Karpas-422 (cell line): Measurements from ENCODE around the gene CELF4. TPM values are rescaled to one million over a fixed set of nuclear protein-coding genes. Genes with fewer than 3 reads are reported as not detected.

Experiments used
- DNase-seq: peaks from one replicate; pipeline ENCODE4 v3.0.0-alpha.2; 2015
- H2AFZ ChIP-seq: fragments of 200-600 bp; sonication (generic); 2 replicates; pipeline ENCODE4 v1.6.1; 2014; ENCODE audit warnings: antibody characterized with exemption, low read length, mixed read lengths
- H3K27ac ChIP-seq: fragments of 200-600 bp; sonication (generic); 2 replicates; pipeline ENCODE4 v1.5.1; 2014; ENCODE audit warnings: mild to moderate bottlenecking, low read length, moderate library complexity
- H3K27me3 ChIP-seq: fragments of 200-600 bp; sonication (generic); 2 replicates; pipeline ENCODE4 v1.6.1; 2014; ENCODE audit warnings: low read length, mixed read lengths
- H3K36me3 ChIP-seq: fragments of 200-600 bp; sonication (generic); 2 replicates; pipeline ENCODE4 v1.6.1; 2014; ENCODE audit warnings: low read length, mixed read lengths; ENCODE audit not compliant: insufficient read depth
- H3K4me1 ChIP-seq: fragments of 200-600 bp; sonication (generic); 2 replicates; pipeline ENCODE4 v1.6.1; 2014; ENCODE audit warnings: mild to moderate bottlenecking, low read length, mixed read lengths
- H3K4me2 ChIP-seq: fragments of 200-600 bp; sonication (generic); 2 replicates; pipeline ENCODE4 v1.6.1; 2014; ENCODE audit warnings: low read length, low read depth, mild to moderate bottlenecking; ENCODE audit not compliant: poor library complexity, severe bottlenecking
- H3K4me3 ChIP-seq: fragments of 200-600 bp; sonication (generic); 2 replicates; pipeline ENCODE4 v1.5.1; 2014; ENCODE audit warnings: mild to moderate bottlenecking, antibody characterized with exemption, low read length, mixed read lengths
- H3K79me2 ChIP-seq: fragments of 200-600 bp; sonication (generic); 2 replicates; pipeline ENCODE4 v1.6.1; 2014; ENCODE audit warnings: mild to moderate bottlenecking, low read length, mixed read lengths
- H3K9ac ChIP-seq: fragments of 200-600 bp; sonication (generic); 2 replicates; pipeline ENCODE4 v1.6.0; 2014; ENCODE audit warnings: low read length
- H3K9me2 ChIP-seq: fragments of 200-600 bp; sonication (generic), shearing (Covaris generic); replicated peaks from 2 replicates; pipeline ENCODE4 v1.6.0; 2014; ENCODE audit warnings: mild to moderate bottlenecking, low read length, moderate library complexity; ENCODE audit not compliant: insufficient read depth
- H3K9me3 ChIP-seq: fragments of 300-700, 200-600 bp; sonication (generic); 2 replicates; pipeline ENCODE4 v1.6.1; 2014; ENCODE audit warnings: low read length, mixed read lengths
- H4K20me1 ChIP-seq: fragments of 200-600 bp; sonication (generic); 2 replicates; pipeline ENCODE4 v1.6.1; 2014; ENCODE audit warnings: mild to moderate bottlenecking, antibody characterized with exemption, low read length, low read depth; ENCODE audit not compliant: insufficient read depth
- total RNA-seq: library from RNA; depleted of rRNA; stranded (reverse); fragments of >200 nt; shearing (Covaris generic); gene quantifications from 2 replicates; pipeline ENCODE4 v1.2.3, GENCODE V29; 2014; ENCODE audit warnings: low replicate concordance

The CELF4 gene
- total RNA-seq, 1 experiment from 2014 or later = not detected

DNA sequence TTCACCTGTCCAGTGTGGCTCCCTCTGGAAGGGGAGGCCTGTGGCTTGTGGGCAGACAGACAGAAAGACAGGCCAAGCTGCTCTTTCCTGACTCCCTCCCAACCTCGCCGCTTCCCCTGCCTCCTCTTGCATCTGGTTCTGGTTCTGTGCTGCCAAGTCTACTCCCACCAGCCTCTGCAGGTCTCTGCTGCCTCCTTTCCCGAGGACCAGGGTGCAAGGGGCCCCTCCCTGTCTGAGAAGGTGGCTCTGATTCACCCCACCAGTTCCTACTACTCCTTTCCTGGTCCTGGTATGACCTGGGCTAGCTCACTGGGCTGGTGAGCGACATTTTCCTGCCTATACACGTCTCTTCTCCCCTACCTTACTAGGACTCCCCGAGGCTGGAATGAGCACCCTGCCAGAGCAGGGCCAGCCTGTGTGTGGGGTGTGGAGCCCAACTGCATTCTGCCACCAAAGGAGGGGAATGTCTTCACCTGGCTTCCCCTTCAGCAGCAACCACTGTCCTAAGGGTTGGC is 238.5 kb downstream of the CELF4 start:
- H3K79me2 ChIP-seq = no peaks in the 10 kb centered on the region
- no peaks in the 10 kb centered on the region for H3K27me3 ChIP-seq
- no peak for DNase-seq
- H3K4me2 ChIP-seq = no peak overlapping the region
- no peaks in the 10 kb centered on the region for H3K9me2 ChIP-seq
- no peak overlapping the region for H3K4me3 ChIP-seq
- no peak overlapping the region for H3K27ac ChIP-seq
- H4K20me1 ChIP-seq = no peaks in the 10 kb centered on the region
- no peaks in the 10 kb centered on the region for H3K4me1 ChIP-seq
- no peak overlapping the region for H2AFZ ChIP-seq
- H3K9me3 ChIP-seq = no peaks in the 10 kb centered on the region
- no peak overlapping the region for H3K9ac ChIP-seq
- H3K36me3 ChIP-seq = no peaks in the 10 kb centered on the region

DNA sequence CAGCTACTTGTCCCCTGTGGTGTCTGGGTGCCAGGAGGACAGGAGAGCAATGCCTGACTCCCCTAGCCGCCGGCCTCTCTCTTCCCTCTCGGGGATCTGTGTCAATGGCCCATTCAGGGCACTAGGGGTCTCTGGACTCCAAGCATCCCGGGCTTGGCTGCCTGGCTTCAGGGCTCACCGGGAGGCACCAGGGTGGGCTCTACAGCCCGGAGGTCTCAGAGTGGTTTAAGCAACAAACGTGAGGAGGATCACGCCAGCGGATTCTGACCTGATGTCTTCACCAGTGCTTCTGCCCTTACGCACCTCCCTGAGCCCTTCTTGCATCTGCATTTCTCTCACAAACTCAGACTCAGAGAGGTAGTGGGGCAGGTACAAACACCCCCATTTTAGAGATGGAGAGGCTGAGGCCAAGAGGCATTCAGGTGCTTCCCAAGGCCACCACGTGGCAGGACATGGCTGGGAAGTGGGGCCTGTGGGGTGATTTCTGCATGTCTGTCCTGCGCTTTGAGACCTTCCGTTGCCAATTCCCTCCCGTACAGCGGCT is 243.0 kb downstream of the CELF4 start:
- Histone ChIP-seq H2AFZ (no peak overlapping the region), H4K20me1 (no peaks in the 10 kb centered on the region), H3K27me3 (no peaks in the 10 kb centered on the region), H3K4me2 (no peak overlapping the region), H3K36me3 (no peaks in the 10 kb centered on the region), H3K79me2 (no peaks in the 10 kb centered on the region), H3K27ac (no peak overlapping the region), H3K9ac (no peak overlapping the region), H3K9me2 (no peaks in the 10 kb centered on the region), H3K4me1 (no peaks in the 10 kb centered on the region), H3K9me3 (no peaks in the 10 kb centered on the region), H3K4me3 (no peak overlapping the region)
- DNase-seq = peak; percentile 81

DNA sequence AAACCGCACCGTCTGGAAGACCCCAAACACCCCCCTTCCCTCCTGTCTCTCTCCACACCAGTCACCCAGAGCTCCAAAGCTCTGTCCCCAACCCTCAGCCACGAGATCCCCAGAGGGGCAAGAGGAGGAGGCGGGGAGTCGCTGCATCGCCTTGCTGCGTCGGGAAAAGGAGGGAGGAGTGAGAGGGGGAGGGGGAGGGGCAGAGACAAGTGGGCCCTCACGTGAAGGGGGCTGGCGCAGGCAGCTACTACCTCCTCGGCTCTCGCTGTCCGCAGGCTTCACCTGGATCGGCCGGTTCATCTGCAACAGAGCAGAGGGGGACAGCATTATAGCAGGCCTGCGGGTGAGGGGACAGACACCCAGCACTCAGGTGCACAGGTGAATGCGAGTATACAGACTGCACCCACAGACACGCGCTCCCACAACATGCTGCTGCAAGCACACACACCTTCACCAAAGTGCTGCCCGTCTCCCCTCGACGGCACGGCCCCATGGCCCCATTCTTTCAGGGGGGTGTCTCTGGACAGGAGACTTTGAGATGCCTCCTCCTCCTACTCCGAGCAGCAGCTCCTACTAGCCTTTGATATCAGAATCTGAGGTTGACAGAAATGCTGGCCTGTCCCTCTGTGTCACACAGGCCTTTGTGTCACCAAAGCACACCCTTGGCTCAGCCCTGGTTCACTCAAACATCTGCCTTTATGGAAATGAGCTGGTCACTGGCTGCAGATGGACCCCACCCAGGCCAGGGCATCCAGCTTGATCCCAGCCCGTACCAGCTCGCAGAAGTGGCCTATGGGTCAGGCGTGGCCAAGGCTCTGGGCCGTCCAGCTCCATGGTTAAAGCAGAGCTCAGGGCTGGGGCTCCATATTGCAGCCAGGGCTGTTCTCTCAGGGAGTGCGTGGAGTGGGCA is 243.8 kb downstream of the CELF4 start:
- no peak overlapping the region for H2AFZ ChIP-seq
- no peak for DNase-seq
- no peak overlapping the region for H3K4me2 ChIP-seq
- H3K27ac ChIP-seq = no peak overlapping the region
- no peaks in the 10 kb centered on the region for H3K4me1 ChIP-seq
- H3K4me3 ChIP-seq = no peak overlapping the region
- H3K79me2 ChIP-seq = no peaks in the 10 kb centered on the region
- H3K36me3 ChIP-seq = no peaks in the 10 kb centered on the region
- no peak overlapping the region for H3K9ac ChIP-seq
- H3K9me3 ChIP-seq = no peaks in the 10 kb centered on the region
- H3K9me2 ChIP-seq = no peaks in the 10 kb centered on the region
- H3K27me3 ChIP-seq = no peaks in the 10 kb centered on the region
- H4K20me1 ChIP-seq = no peaks in the 10 kb centered on the region

DNA sequence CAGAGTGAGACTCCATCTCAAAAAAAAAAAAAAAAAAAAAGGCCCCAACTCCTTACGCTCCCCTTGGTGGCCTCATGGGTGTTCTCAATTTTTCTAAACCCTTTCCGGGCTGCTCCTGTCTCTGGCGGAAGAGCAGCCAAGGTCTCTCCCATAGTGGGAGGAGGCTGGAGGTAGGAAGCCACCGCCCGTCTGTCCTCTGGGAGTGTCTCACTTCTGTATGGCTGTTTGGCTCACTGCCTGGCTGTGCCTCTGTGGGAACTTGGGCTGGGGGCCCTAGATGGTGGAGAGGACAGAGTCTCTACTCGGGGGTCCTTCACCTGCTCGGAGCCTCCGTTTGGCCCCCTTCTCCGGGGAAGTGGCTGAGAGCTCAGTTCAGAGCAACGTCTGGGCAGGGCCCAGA is 245.3 kb downstream of the CELF4 start:
- no peaks in the 10 kb centered on the region for H3K4me1 ChIP-seq
- no peak overlapping the region for H3K4me3 ChIP-seq
- H2AFZ ChIP-seq = no peak overlapping the region
- H3K9ac ChIP-seq = no peak overlapping the region
- no peaks in the 10 kb centered on the region for H3K9me3 ChIP-seq
- H3K36me3 ChIP-seq = no peaks in the 10 kb centered on the region
- no peak for DNase-seq
- H3K4me2 ChIP-seq = no peak overlapping the region
- no peaks in the 10 kb centered on the region for H3K79me2 ChIP-seq
- H3K27me3 ChIP-seq = no peaks in the 10 kb centered on the region
- no peak overlapping the region for H3K27ac ChIP-seq
- no peaks in the 10 kb centered on the region for H3K9me2 ChIP-seq
- no peaks in the 10 kb centered on the region for H4K20me1 ChIP-seq

DNA sequence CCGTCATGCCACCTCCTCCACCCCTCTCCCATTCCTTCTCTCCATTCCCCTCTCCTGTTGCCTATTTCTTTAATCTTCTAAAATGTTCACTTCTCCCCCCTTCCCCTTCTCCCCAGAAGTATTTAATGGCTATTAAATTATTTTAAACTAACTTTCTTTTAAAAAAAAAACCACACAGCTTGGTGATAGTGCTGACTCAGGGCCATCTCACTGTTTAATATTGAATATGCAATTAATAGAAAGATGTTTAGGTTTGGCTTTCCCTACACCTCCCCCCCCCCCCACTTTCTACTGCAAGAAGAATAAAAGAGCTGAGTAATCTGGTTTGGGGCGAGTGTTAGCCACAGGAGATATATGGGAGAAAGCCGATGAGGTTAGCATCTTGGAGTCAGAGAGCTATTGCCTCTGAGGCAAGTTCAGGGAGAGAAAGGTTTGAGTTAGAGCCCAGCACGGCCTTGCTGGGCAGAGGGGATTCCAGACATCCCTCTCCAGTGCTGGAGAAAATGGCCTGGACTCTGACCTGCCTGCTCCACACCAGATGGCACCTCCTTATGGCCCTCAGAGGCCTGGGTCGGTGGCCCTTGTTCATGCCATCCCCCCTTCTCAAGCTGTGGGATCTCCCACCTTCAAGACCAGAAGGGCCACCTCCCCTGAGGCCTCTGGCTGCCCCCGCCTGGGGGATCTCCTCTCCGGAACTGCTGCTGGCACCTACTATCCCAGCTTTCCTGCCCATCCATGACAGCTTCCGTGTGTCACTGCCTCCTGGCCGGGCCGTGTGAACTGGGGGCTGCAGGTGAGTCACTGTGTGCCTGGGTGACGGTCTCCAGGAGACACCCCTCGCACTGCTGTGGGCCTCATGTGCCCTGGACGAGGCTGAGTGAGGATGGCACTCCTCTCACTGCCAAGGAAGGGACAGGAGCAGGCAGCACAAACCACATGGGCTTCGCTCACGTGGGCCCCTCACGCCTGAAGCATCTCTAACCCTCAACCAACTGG is 246.9 kb downstream of the CELF4 start:
- no peak overlapping the region for H3K4me3 ChIP-seq
- DNase-seq = no peak
- no peak overlapping the region for H3K9ac ChIP-seq
- no peak overlapping the region for H3K27ac ChIP-seq
- H3K4me2 ChIP-seq = no peak overlapping the region
- H3K9me3 ChIP-seq = no peaks in the 10 kb centered on the region
- H3K27me3 ChIP-seq = no peaks in the 10 kb centered on the region
- H2AFZ ChIP-seq = no peak overlapping the region
- H3K79me2 ChIP-seq = no peaks in the 10 kb centered on the region
- H3K9me2 ChIP-seq = no peaks in the 10 kb centered on the region
- no peaks in the 10 kb centered on the region for H3K36me3 ChIP-seq
- H4K20me1 ChIP-seq = no peaks in the 10 kb centered on the region
- H3K4me1 ChIP-seq = no peaks in the 10 kb centered on the region

DNA sequence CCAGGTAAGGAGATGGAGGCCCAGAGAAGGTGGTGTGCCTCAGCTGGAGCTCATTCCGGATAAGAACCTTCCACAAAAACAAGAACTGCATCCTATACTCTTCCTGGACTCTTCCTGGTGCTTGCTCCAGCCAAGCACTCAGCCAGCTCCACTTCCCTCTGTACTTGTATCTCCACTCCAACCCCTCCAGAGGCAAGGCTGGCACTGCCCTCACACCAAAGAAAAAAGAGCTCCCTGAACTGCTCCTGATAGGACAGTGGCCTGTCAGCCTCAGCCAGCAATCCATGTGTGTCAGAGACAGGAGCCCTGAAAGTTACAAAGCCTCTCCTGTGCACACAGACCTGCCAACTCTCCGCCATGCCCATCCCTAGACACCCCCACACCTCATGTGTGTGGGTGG is 248.1 kb downstream of the CELF4 start:
- H3K36me3 ChIP-seq = no peaks in the 10 kb centered on the region
- H3K9me2 ChIP-seq = no peaks in the 10 kb centered on the region
- H2AFZ ChIP-seq = no peak overlapping the region

DNA sequence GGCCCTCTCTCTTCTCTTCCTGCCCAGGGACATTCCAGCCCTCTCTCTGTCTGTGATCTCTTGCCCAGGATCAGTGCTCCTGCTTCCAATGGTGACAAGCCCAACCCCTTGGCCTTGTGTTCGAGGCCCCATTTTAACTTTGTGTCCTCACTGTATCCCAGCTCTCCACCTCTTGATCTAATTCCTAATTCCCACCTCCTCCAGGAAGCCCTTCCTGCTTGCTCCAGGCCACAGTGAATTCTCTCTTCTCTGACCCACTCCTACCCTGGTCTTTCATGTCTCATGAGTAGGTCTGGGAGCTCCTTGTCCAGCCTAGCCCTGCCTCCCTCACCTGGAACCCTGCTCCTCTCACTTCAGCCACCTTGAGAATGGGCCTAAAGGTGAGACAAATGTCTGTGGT is 249.1 kb downstream of the CELF4 start:
- no peaks in the 10 kb centered on the region for H4K20me1 ChIP-seq
- no peaks in the 10 kb centered on the region for H3K4me1 ChIP-seq
- H3K79me2 ChIP-seq = no peaks in the 10 kb centered on the region
- no peaks in the 10 kb centered on the region for H3K9me2 ChIP-seq
- no peak overlapping the region for H3K4me3 ChIP-seq
- no peak overlapping the region for H3K27ac ChIP-seq
- no peak overlapping the region for H2AFZ ChIP-seq
- no peak for DNase-seq
- H3K36me3 ChIP-seq = no peaks in the 10 kb centered on the region
- no peak overlapping the region for H3K4me2 ChIP-seq
- H3K9me3 ChIP-seq = no peaks in the 10 kb centered on the region
- no peak overlapping the region for H3K9ac ChIP-seq
- H3K27me3 ChIP-seq = no peaks in the 10 kb centered on the region

More for the DNA sequence above, 248.1 kb downstream of the CELF4 start:
- Histone ChIP-seq H3K4me1 (no peaks in the 10 kb centered on the region), H3K9me3 (no peaks in the 10 kb centered on the region), H4K20me1 (no peaks in the 10 kb centered on the region), H3K27me3 (no peaks in the 10 kb centered on the region), H3K4me3 (no peak overlapping the region), H3K79me2 (no peaks in the 10 kb centered on the region), H3K9ac (no peak overlapping the region), H3K27ac (no peak overlapping the region), H3K4me2 (no peak overlapping the region)
- DNase-seq = no peak

DNA sequence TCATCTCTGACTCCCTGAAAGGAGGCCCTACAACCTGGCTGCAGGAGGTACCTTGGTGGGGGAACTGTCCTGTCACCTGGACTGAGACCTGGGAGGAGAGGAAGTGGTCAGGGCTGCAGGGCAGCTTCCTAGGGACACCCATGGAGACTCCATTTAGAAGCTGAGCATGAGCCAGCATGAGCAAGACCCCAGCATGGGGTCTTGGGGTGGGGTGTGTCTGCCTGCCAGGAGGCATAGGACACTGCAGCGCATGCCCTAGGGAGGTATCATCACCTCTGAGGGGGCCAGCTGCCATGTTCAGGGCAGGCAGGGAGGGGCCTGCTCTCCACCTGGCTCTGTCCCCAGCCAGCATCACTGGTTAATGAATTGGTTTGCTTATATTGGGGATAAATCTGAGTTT is 249.7 kb downstream of the CELF4 start:
- no peak for DNase-seq
- Histone ChIP-seq H3K79me2 (no peaks in the 10 kb centered on the region), H3K27ac (no peak overlapping the region), H3K27me3 (no peaks in the 10 kb centered on the region), H4K20me1 (no peaks in the 10 kb centered on the region), H2AFZ (no peak overlapping the region), H3K9me3 (no peaks in the 10 kb centered on the region), H3K9me2 (no peaks in the 10 kb centered on the region), H3K9ac (no peak overlapping the region), H3K4me2 (no peak overlapping the region), H3K4me1 (no peaks in the 10 kb centered on the region), H3K4me3 (no peak overlapping the region), H3K36me3 (no peaks in the 10 kb centered on the region)
